HL-60/S4 treated with phorbol 12-myristate 13-acetate at 8.2 ng/mL for 4 days and 3 days (cell line): ENCODE data around the gene ZSWIM4.

Experiments
- in situ Hi-C: fragments of 300-500 bp; cut with MboI; formaldehyde crosslinking; loops from 2 replicates; pipeline ENCODE4 v1.15.0; 2022; ENCODE audit warnings: low sequenced_read_pairs

ZSWIM4 gene

GRCh38 chr19:13847407-13848339 is 52.4 kb downstream of the ZSWIM4 start:
- in situ Hi-C loops = no loop called here

GRCh38 chr19:13848340-13848677 is 53.1 kb downstream of the ZSWIM4 start:
- in situ Hi-C loops = no loop called here

GRCh38 chr19:13848798-13849676 is 53.8 kb downstream of the ZSWIM4 start:
- in situ Hi-C loops = no loop called here

GRCh38 chr19:13849991-13850909 is 55.0 kb downstream of the ZSWIM4 start:
- in situ Hi-C loops = loop anchor here (25.0 kb wide), 1 partner anchor 238 kb away; no protein-coding TSS in a partner anchor

- in situ Hi-C loops = loop anchor here (25.0 kb wide), 1 partner anchor 239 kb away; no protein-coding TSS in a partner anchor
Observed at GRCh38 chr19:13850910-13851733, 55.9 kb downstream of the ZSWIM4 start.

- in situ Hi-C loops = loop anchor here (25.0 kb wide), 1 partner anchor 239 kb away; no protein-coding TSS in a partner anchor
Observed at GRCh38 chr19:13851734-13852114, 56.5 kb downstream of the ZSWIM4 start.

- in situ Hi-C loops = loop anchor here (25.0 kb wide), 1 partner anchor 240 kb away; no protein-coding TSS in a partner anchor
Observed at GRCh38 chr19:13852171-13852707, 57.0 kb downstream of the ZSWIM4 start.

GRCh38 chr19:13856497-13856896 is 61.3 kb downstream of the ZSWIM4 start:
- in situ Hi-C loops = loop anchor here (25.0 kb wide), 1 partner anchor 244 kb away; no protein-coding TSS in a partner anchor

GRCh38 chr19:13859361-13859880 is 64.2 kb downstream of the ZSWIM4 start:
- in situ Hi-C loops = loop anchor here (25.0 kb wide), 1 partner anchor 247 kb away; no protein-coding TSS in a partner anchor

- in situ Hi-C loops = loop anchor here (5.0 to 25.0 kb wide), 2 partner anchors 79 to 249 kb away; no protein-coding TSS in a partner anchor
Observed at GRCh38 chr19:13860679-13861391, 65.6 kb downstream of the ZSWIM4 start.

- in situ Hi-C loops = loop anchor here (5.0 to 25.0 kb wide), 2 partner anchors 79 to 249 kb away; no protein-coding TSS in a partner anchor
Observed at GRCh38 chr19:13861392-13861713, 66.1 kb downstream of the ZSWIM4 start.

- in situ Hi-C loops = loop anchor here (5.0 to 25.0 kb wide), 2 partner anchors 80 to 250 kb away; no protein-coding TSS in a partner anchor
Observed at GRCh38 chr19:13861714-13862531, 66.7 kb downstream of the ZSWIM4 start.

- in situ Hi-C loops = loop anchor here (5.0 to 25.0 kb wide), 2 partner anchors 82 to 252 kb away; no protein-coding TSS in a partner anchor
Observed at GRCh38 chr19:13864046-13864666, 68.9 kb downstream of the ZSWIM4 start.

GRCh38 chr19:13864667-13865570 is 69.7 kb downstream of the ZSWIM4 start:
- in situ Hi-C loops = loop anchor here (5.0 to 25.0 kb wide), 2 partner anchors 83 to 253 kb away; no protein-coding TSS in a partner anchor
